H9 (cell line): Measurements from ENCODE around the gene IGLON5. TPM values are rescaled to one million over a fixed set of nuclear protein-coding genes. Genes with fewer than 3 reads are reported as not detected.

Experiments used
- DNase-seq: peaks from one replicate; pipeline ENCODE4 v3.0.0-alpha.2; 2017
- H2AFZ ChIP-seq: one replicate; pipeline ENCODE4 v1.6.1; 2013; ENCODE audit warnings: mild to moderate bottlenecking, low read length, control low read depth, moderate library complexity
- H2AK5ac ChIP-seq: 2 replicates; pipeline ENCODE4 v1.6.1; 2013; ENCODE audit warnings: low read length, control low read depth, mixed read lengths; ENCODE audit not compliant: insufficient read length
- H2BK120ac ChIP-seq: one replicate; pipeline ENCODE4 v1.6.1; 2013; ENCODE audit warnings: low read depth, mild to moderate bottlenecking, low read length, control low read depth, inconsistent platforms; ENCODE audit not compliant: poor library complexity, severe bottlenecking
- H2BK12ac ChIP-seq: 2 replicates; pipeline ENCODE4 v1.6.1; 2013; ENCODE audit warnings: low read length, control low read depth, mixed read lengths, low read depth; ENCODE audit not compliant: insufficient read length
- H2BK15ac ChIP-seq: 2 replicates; pipeline ENCODE4 v1.6.1; 2013; ENCODE audit warnings: low read depth, low read length, control low read depth
- H2BK20ac ChIP-seq: one replicate; pipeline ENCODE4 v1.6.1; 2013; ENCODE audit warnings: low read depth, mild to moderate bottlenecking, low read length, control low read depth, inconsistent platforms; ENCODE audit not compliant: poor library complexity, severe bottlenecking
- H2BK5ac ChIP-seq: 2 replicates; pipeline ENCODE4 v1.6.1; 2013; ENCODE audit warnings: low read length, control low read depth, mixed read lengths; ENCODE audit not compliant: insufficient read length
- H3K14ac ChIP-seq: 2 replicates; pipeline ENCODE4 v1.6.1; 2013; ENCODE audit warnings: low read length, control low read depth; ENCODE audit not compliant: insufficient read depth
- H3K18ac ChIP-seq: 2 replicates; pipeline ENCODE4 v1.6.1; 2013; ENCODE audit warnings: low read depth, mild to moderate bottlenecking, mixed read lengths, low read length, control low read depth; ENCODE audit not compliant: insufficient read length
- H3K23ac ChIP-seq: 2 replicates; pipeline ENCODE4 v1.6.1; 2013; ENCODE audit warnings: low read length, control low read depth, mixed read lengths, low read depth; ENCODE audit not compliant: insufficient read length
- H3K23me2 ChIP-seq: 2 replicates; pipeline ENCODE4 v1.6.1; 2013; ENCODE audit warnings: low read depth, mild to moderate bottlenecking, mixed read lengths, low read length, control low read depth; ENCODE audit not compliant: insufficient read length, poor library complexity, severe bottlenecking
- H3K27ac ChIP-seq: 2 replicates; pipeline ENCODE4 v1.5.1; 2013; ENCODE audit warnings: low read length, control low read depth, mixed read lengths, low read depth; ENCODE audit not compliant: insufficient read length
- H3K27me3 ChIP-seq: 2 replicates; pipeline ENCODE4 v1.6.1; 2013; ENCODE audit warnings: low read length, control low read depth, inconsistent platforms; ENCODE audit not compliant: insufficient read depth
- H3K4ac ChIP-seq: 2 replicates; pipeline ENCODE4 v1.6.1; 2013; ENCODE audit warnings: low read depth, mild to moderate bottlenecking, control low read depth, inconsistent platforms, low read length, moderate library complexity
- H3K4me1 ChIP-seq: 2 replicates; pipeline ENCODE4 v1.6.1; 2013; ENCODE audit warnings: low read length, control low read depth, inconsistent platforms; ENCODE audit not compliant: insufficient read depth
- H3K4me2 ChIP-seq: 2 replicates; pipeline ENCODE4 v1.6.1; 2013; ENCODE audit warnings: low read length, control low read depth, mixed read lengths; ENCODE audit not compliant: insufficient read length, insufficient read depth
- H3K56ac ChIP-seq: 2 replicates; pipeline ENCODE4 v1.6.1; 2013; ENCODE audit warnings: low read depth, mild to moderate bottlenecking, mixed read lengths, low read length, control low read depth; ENCODE audit not compliant: insufficient read length
- H3K79me1 ChIP-seq: 2 replicates; pipeline ENCODE4 v1.6.1; 2013; ENCODE audit warnings: low read depth, mild to moderate bottlenecking, moderate library complexity, low read length, control low read depth, inconsistent platforms; ENCODE audit not compliant: insufficient read depth, poor library complexity, severe bottlenecking
- H3K79me2 ChIP-seq: 2 replicates; pipeline ENCODE4 v1.6.1; 2013; ENCODE audit warnings: low read length, control low read depth, inconsistent platforms; ENCODE audit not compliant: insufficient read depth
- H3K9ac ChIP-seq: 2 replicates; pipeline ENCODE4 v1.6.1; 2013; ENCODE audit warnings: low read length, control low read depth, mixed read lengths; ENCODE audit not compliant: insufficient read length; ENCODE audit errors: extremely low read depth
- H3K9me3 ChIP-seq: one replicate; pipeline ENCODE4 v1.6.1; 2013; ENCODE audit warnings: low read depth, low read length, inconsistent platforms; ENCODE audit not compliant: control insufficient read depth
- H3T11ph ChIP-seq: one replicate; pipeline ENCODE4 v1.6.1; 2013; ENCODE audit warnings: mild to moderate bottlenecking, low read length, control low read depth, inconsistent platforms
- H4K20me1 ChIP-seq: one replicate; pipeline ENCODE4 v1.6.1; 2013; ENCODE audit not compliant: control insufficient read depth, insufficient read length, insufficient read depth
- H4K5ac ChIP-seq: 2 replicates; pipeline ENCODE4 v1.6.1; 2013; ENCODE audit warnings: low read depth, mild to moderate bottlenecking, mixed read lengths, low read length, control low read depth; ENCODE audit not compliant: insufficient read length
- H4K8ac ChIP-seq: replicated peaks from 2 replicates; pipeline ENCODE4 v1.6.1; 2013; ENCODE audit warnings: low read length, control low read depth, mixed read lengths, low read depth; ENCODE audit not compliant: insufficient read length
- H4K91ac ChIP-seq: 2 replicates; pipeline ENCODE4 v1.6.1; 2013; ENCODE audit warnings: low read depth, mild to moderate bottlenecking, moderate library complexity, mixed read lengths, low read length, control low read depth; ENCODE audit not compliant: insufficient read length
- H3K27ac Mint-ChIP-seq, 3 experiments: 2 replicates in 2 of 3; 3 replicates in 1 of 3; pipeline ENCODE4 v1.8.0; 2020 to 2021; ENCODE audit warnings: mixed read lengths in 3 of 3, mild to moderate bottlenecking in 1 of 3, moderate library complexity in 1 of 3
- H3K27me3 Mint-ChIP-seq: 2 replicates; pipeline ENCODE4 v1.8.0; 2021; ENCODE audit warnings: low read depth, mild to moderate bottlenecking, moderate library complexity, mixed read lengths
- H3K36me3 Mint-ChIP-seq, 3 experiments: 2 replicates in 2 of 3; 3 replicates in 1 of 3; pipeline ENCODE4 v1.8.0; 2020 to 2021; ENCODE audit warnings: low read depth in 3 of 3, mixed read lengths in 3 of 3; ENCODE audit not compliant: insufficient read depth in 1 of 3
- H3K4me1 Mint-ChIP-seq, 2 experiments: 2 replicates each; pipeline ENCODE4 v1.8.0; 2020; ENCODE audit warnings: mixed read lengths in 2 of 2
- H3K4me3 Mint-ChIP-seq, 2 experiments: 2 replicates in 1 of 2; 3 replicates in 1 of 2; pipeline ENCODE4 v1.8.0; 2020 to 2021; ENCODE audit warnings: mild to moderate bottlenecking in 2 of 2, mixed read lengths in 2 of 2, moderate library complexity in 1 of 2
- H3K9me3 Mint-ChIP-seq, 2 experiments: 2 replicates in 1 of 2; 3 replicates in 1 of 2; pipeline ENCODE4 v1.8.0; 2020; ENCODE audit warnings: mild to moderate bottlenecking in 2 of 2, mixed read lengths in 2 of 2, moderate library complexity in 1 of 2
- CTCF ChIP-seq: fragments of 200-600 bp; sonication (generic); conservative IDR thresholded peaks from 3 replicates; pipeline ENCODE4 v1.8.0; 2021; ENCODE audit warnings: antibody characterized with exemption, mild to moderate bottlenecking
- WGBS: extraction: QIAGEN DNeasy Blood & Tissue Kit; methylation state at CpG from one replicate; pipeline ENCODE4 v1.1.7; 2013; ENCODE audit warnings: missing lambda C conversion rate, low lambda C conversion rate, mixed read lengths; ENCODE audit not compliant: insufficient read length; ENCODE audit errors: extremely low coverage; 5-methylcytosine and 5-hydroxymethylcytosine counted together
- total RNA-seq: library from RNA; stranded (reverse); gene quantifications from 2 replicates; pipeline ENCODE4 v1.2.1, GENCODE V29; 2021

The IGLON5 gene
- total RNA-seq, 1 experiment from 2014 or later, result 41.4 TPM

GRCh38 chr19:51319649-51320279 lies 8.3 kb downstream of the IGLON5 start:
- Mint-ChIP-seq H3K27me3 (peaks cover 5% of the 10 kb centered on the region), H3K9me3 (peaks cover 0 to 2% of the 10 kb centered on the region in 2 experiments; a peak in 2 of 5 replicates), H3K4me1 (peaks cover 4 to 9% of the 10 kb centered on the region in 2 experiments; a peak in 3 of 4 replicates), H3K27ac (peak overlapping the region in 1 of 3 experiments; percentile 3; a peak in 2 of 7 replicates), H3K4me3 (no peak overlapping the region), H3K36me3 (peaks cover 6 to 17% (median 12%) of the 10 kb centered on the region in 3 experiments; a peak in 6 of 7 replicates)
- no peak overlapping the region for H3K56ac ChIP-seq
- H3T11ph ChIP-seq, result no peak overlapping the region
- H3K9ac ChIP-seq, result no peak overlapping the region
- H2AK5ac ChIP-seq, result no peak overlapping the region
- H3K14ac ChIP-seq, result no peak overlapping the region
- H2BK120ac ChIP-seq, result no peak overlapping the region
- no peak overlapping the region for H3K18ac ChIP-seq
- H3K79me2 ChIP-seq, result no peaks in the 10 kb centered on the region
- H4K5ac ChIP-seq, result no peak overlapping the region
- H2BK15ac ChIP-seq, result no peak overlapping the region
- no peak overlapping the region for H4K91ac ChIP-seq
- H3K27ac ChIP-seq, result no peak overlapping the region
- no peaks in the 10 kb centered on the region for H3K23me2 ChIP-seq
- no peak for TF ChIP-seq CTCF
- no CpG with 5 or more reads among the region's 14 CpGs for WGBS
- H3K23ac ChIP-seq, result no peak overlapping the region
- no peaks in the 10 kb centered on the region for H4K20me1 ChIP-seq
- no peak overlapping the region for H2AFZ ChIP-seq
- no peak overlapping the region for H2BK20ac ChIP-seq
- H3K79me1 ChIP-seq, result no peaks in the 10 kb centered on the region
- H3K4me1 ChIP-seq, result no peaks in the 10 kb centered on the region; the same call in 1 of the 2 replicates
- H2BK5ac ChIP-seq, result no peak overlapping the region
- DNase-seq, result no peak
- no peak overlapping the region for H3K4me2 ChIP-seq
- no peak overlapping the region for H2BK12ac ChIP-seq
- no peak overlapping the region for H4K8ac ChIP-seq
- no peak overlapping the region for H3K4ac ChIP-seq
- no peaks in the 10 kb centered on the region for H3K9me3 ChIP-seq
- H3K27me3 ChIP-seq, result no peaks in the 10 kb centered on the region
